GM12891 (cell line): ENCODE measurements around the gene C9orf57.

ENCODE experiments used
- DNase-seq: peaks from one replicate; pipeline ENCODE4 v3.0.0; 2011; ENCODE audit warnings: low spot score; ENCODE audit not compliant: insufficient read length
- FAIRE-seq: peaks from 2 replicates; lab custom pipeline; 2011; peaks lifted over from hg19 to GRCh38; lab: Jason Lieb, UNC
- PAX5 ChIP-seq: IDR thresholded peaks from 2 replicates; pipeline ENCODE4 v1.6.1; 2011; ENCODE audit warnings: low read length, moderate library complexity, mild to moderate bottlenecking; ENCODE audit not compliant: insufficient read depth, severe bottlenecking
- POLR2A ChIP-seq: IDR thresholded peaks from 2 replicates; pipeline ENCODE4 v1.6.1; 2011; ENCODE audit warnings: low read depth, low read length, control low read depth
- POLR2AphosphoS5 ChIP-seq: IDR thresholded peaks from 2 replicates; pipeline ENCODE4 v1.6.1; 2011; ENCODE audit warnings: low read depth, low read length, control low read depth
- POU2F2 ChIP-seq: IDR thresholded peaks from 2 replicates; pipeline ENCODE4 v1.6.1; 2011; ENCODE audit warnings: low read depth, mild to moderate bottlenecking, control low read depth, low read length, moderate library complexity
- SPI1 ChIP-seq: IDR thresholded peaks from 2 replicates; pipeline ENCODE4 v1.6.1; 2011; ENCODE audit warnings: low read depth, low read length, control low read depth
- TAF1 ChIP-seq: IDR thresholded peaks from 2 replicates; pipeline ENCODE4 v1.6.1; 2011; ENCODE audit warnings: low read depth, low read length, control low read depth

The C9orf57 gene

DNA sequence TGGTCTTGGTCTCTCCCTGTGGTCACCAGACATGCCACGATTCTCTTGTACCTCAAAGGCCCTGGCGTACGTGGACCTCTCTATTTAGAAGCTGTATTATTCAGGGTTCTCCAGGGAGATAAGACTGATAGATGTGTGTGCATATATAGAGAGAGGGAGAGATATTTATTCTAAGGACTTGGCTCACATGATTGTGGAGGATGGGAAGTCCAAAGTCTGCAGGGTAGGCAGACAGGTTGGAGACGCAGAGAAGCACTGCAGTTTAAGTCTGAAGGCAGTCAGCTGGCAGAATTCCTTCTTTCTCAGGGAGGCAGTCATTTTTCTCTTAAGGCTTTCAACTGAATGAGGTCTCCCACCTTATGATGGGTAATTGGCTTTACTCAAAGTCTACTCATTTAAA lies 16.3 kb downstream of the C9orf57 start:
- TF ChIP-seq SPI1 (no peak), PAX5 (no peak), TAF1 (no peak), POLR2AphosphoS5 (no peak), POU2F2 (no peak), POLR2A (no peak)
- FAIRE-seq: no peak
- no peak for DNase-seq

DNA sequence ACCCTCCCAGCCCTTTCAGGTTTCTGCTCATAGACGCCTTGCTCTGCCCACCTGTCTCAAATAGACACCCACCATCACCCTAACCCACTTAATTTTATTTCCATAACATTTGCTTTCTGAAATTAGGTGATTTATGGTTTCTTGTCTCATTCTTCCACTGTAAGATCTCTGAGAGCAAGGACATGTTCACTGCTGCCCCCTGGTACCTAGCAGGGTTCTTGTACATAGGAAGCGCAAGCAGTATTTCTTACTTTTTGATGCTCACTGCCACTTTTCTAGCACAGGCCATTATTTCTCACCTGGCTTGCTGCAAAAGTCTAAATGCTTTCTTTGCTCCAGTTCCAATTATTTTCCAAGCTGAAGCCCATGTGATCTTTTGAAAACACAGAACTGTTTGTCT lies 16.8 kb downstream of the C9orf57 start:
- no peak for FAIRE-seq
- no peak for DNase-seq

GRCh38 chr9:72042928-72043327 lies 17.5 kb downstream of the C9orf57 start:
- TF ChIP-seq POU2F2 (no peak), TAF1 (no peak), POLR2AphosphoS5 (no peak), SPI1 (no peak), PAX5 (no peak), POLR2A (no peak)
- FAIRE-seq (no peak), DNase-seq (no peak)

More for the DNA sequence above, 16.8 kb downstream of the C9orf57 start:
- TF ChIP-seq POU2F2 (no peak), PAX5 (no peak), SPI1 (no peak), TAF1 (no peak), POLR2AphosphoS5 (no peak)

DNA sequence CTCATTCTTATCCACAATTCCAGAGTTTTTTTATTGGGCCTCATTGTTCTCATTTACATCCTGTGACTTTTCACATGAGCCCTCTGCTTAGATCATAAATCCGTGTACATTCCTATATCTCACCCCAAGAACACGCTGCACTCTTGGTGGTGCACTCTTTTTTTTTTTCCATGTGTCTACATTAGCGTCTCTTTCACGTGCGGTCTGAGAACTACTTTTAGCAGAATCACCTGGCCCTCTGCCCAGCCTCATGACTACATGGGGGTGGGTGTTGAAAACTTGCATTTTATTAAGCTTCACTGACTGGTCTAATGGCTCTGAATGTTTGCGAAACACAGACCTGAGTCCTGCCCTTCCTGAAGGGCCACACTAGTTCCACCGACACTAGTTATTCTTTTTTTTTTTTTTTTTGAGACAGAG lies 18.6 kb downstream of the C9orf57 start:
- TF ChIP-seq PAX5 (no peak), POLR2A (no peak), POU2F2 (no peak), TAF1 (no peak), SPI1 (no peak)
- FAIRE-seq: no peak
- no peak for DNase-seq

GRCh38 chr9:72041369-72041768 lies 19.0 kb downstream of the C9orf57 start:
- no peak for TF ChIP-seq SPI1
- TF ChIP-seq POU2F2: no peak
- no peak for TF ChIP-seq TAF1
- TF ChIP-seq POLR2A: no peak
- no peak for TF ChIP-seq POLR2AphosphoS5
- TF ChIP-seq PAX5: no peak
- DNase-seq (no peak), FAIRE-seq (no peak)

DNA sequence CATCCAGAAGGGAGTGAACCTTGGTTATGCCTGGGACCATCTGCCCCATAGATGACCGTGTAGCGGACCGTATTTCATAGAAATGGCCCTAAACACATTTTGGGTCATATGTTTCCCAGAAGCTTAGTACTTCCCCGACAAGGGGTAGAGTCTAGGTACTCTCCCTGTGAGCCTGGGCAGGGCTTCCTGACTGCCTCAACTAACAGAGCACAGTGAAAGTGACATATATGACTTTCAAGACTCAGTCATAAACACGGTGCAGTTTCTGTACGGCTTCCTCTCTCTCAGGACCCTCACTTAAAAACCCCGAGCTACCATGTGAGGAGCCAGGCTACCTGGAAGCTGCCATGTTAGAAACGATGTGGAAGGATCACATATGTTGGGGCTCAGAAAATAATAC lies 20.9 kb downstream of the C9orf57 start:
- TF ChIP-seq POLR2A: no peak
- TF ChIP-seq SPI1: no peak
- TF ChIP-seq POU2F2: no peak
- TF ChIP-seq POLR2AphosphoS5: no peak
- TF ChIP-seq TAF1: no peak
- TF ChIP-seq PAX5: no peak
- FAIRE-seq: no peak
- DNase-seq: no peak

DNA sequence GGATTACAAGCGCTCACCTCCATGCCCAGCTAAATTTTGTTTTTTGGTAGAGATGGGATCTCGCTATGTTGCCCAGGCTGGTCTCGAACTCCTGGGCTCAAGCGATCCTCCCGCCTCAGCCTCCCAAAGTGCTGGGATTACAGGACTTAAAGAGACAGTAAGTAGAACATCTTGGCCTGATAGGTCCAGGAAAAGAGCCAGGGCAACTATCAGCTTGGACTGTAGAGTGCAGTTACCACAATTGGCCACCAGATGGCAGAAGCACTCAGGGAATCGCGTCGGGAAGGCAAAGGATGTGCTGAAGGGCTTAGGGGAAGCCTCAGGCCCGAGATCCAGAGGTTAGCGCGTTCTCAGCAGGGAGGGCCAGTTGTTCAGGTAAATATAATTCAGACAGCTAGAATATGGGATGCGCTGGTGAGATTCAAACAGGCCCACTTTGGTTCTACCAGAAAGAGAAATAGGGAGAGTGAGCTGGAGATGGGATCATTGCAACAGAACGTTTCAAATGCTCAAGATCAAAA lies 21.5 kb downstream of the C9orf57 start:
- FAIRE-seq: peak; percentile 86
- DNase-seq: peak; percentile 60
- no peak for TF ChIP-seq PAX5
- TF ChIP-seq TAF1: no peak
- no peak for TF ChIP-seq POU2F2
- TF ChIP-seq POLR2A: no peak
- no peak for TF ChIP-seq POLR2AphosphoS5
- TF ChIP-seq SPI1: no peak

- TF ChIP-seq POLR2A: no peak
- no peak for TF ChIP-seq POLR2AphosphoS5
- no peak for TF ChIP-seq SPI1
- no peak for TF ChIP-seq POU2F2
- DNase-seq (no peak), FAIRE-seq (no peak)
These were observed 22.0 kb downstream of the C9orf57 start for GRCh38 chr9:72038408-72038807.

- FAIRE-seq (no peak), DNase-seq (no peak)
- TF ChIP-seq POLR2AphosphoS5 (no peak), SPI1 (no peak), POU2F2 (no peak), PAX5 (no peak), POLR2A (no peak), TAF1 (no peak)
These were observed 22.8 kb downstream of the C9orf57 start for GRCh38 chr9:72037571-72037970.

- no peak for DNase-seq
- FAIRE-seq: no peak
- TF ChIP-seq POLR2A: no peak
- no peak for TF ChIP-seq TAF1
- no peak for TF ChIP-seq POU2F2
- no peak for TF ChIP-seq PAX5
- no peak for TF ChIP-seq SPI1
- no peak for TF ChIP-seq POLR2AphosphoS5
These were observed 29.6 kb downstream of the C9orf57 start for GRCh38 chr9:72030767-72031166.

DNA sequence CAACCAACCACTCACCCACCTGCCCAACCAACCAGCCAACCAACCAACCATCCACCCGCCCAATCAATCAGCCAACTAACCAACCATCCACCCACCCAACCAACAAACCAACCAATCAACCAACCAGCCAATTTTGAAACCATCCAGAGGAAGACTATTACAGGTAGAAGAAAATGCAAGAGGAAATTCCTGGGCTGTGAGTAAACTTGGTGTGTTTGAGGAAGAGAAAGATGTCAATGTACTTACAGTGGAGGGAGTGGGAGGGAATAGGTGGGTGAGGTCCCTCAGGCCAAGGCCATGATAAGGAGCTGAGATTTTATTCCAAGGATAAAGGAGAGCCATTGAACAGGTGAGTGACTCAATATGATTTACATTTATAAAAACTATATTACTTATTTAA lies 30.4 kb downstream of the C9orf57 start:
- FAIRE-seq: no peak
- TF ChIP-seq PAX5 (no peak), POLR2A (no peak), POLR2AphosphoS5 (no peak), POU2F2 (no peak), TAF1 (no peak), SPI1 (no peak)
- no peak for DNase-seq
